A549 (cell line): ENCODE measurements around the gene CNGA1. TPM values are rescaled to one million over a fixed set of nuclear protein-coding genes. Genes with fewer than 3 reads are reported as not detected.

Experiments
- ATAC-seq, 2 experiments: fragments of 200-7000 bp in 1 of 2; fragments of >200 bp in 1 of 2; cut with Nextera tagmentation in 1 of 2; cut with Tn5 transposase in 1 of 2; 3 replicates each; pipeline versions ENCODE4 v1.8.0 to v1.9.1; 2018 to 2020; ENCODE audit warnings: mild to moderate bottlenecking in 1 of 2, moderate library complexity in 1 of 2
- CTCF ChIA-PET: fragments of 300-600 bp; sonication (Branson Sonifier 250); formaldehyde crosslinking; extraction: SDS; loops from one replicate; lab custom pipeline; 2021; ENCODE audit warnings: antibody characterized with exemption, inconsistent platforms; lab: Yijun Ruan, JAX
- POLR2A ChIA-PET: fragments of 350-600 bp; formaldehyde crosslinking; extraction: SDS; loops from one replicate; lab custom pipeline; 2021; ENCODE audit warnings: antibody characterized with exemption, inconsistent platforms; lab: Yijun Ruan, JAX
- DNase-seq, 2 experiments: peaks; one replicate each; pipeline versions ENCODE4 v3.0.0 to v3.0.0-alpha.2; 2011 to 2016; ENCODE audit warnings: low read depth in 1 of 2, low spot score in 1 of 2
- FAIRE-seq: peaks from 2 replicates; lab custom pipeline; 2011; peaks lifted over from hg19 to GRCh38; lab: Jason Lieb, UNC
- H3K27ac ChIP-seq, 2 experiments: fragments of >200 bp; sonication (Bioruptor Twin); formaldehyde crosslinking; 3 replicates each; pipeline ENCODE4 v1.5.1; 2016 to 2017
- H3K4me1 ChIP-seq: fragments of >200 bp; sonication (Bioruptor Twin); formaldehyde crosslinking; 3 replicates; pipeline ENCODE4 v1.6.1; 2016
- H3K4me2 ChIP-seq: fragments of >200 bp; sonication (Bioruptor Twin); formaldehyde crosslinking; 3 replicates; pipeline ENCODE4 v1.6.1; 2016
- H3K4me3 ChIP-seq: fragments of >200 bp; sonication (Bioruptor Twin); formaldehyde crosslinking; 3 replicates; pipeline ENCODE4 v1.5.1; 2016
- H3K9me3 ChIP-seq: fragments of >200 bp; sonication (Bioruptor Twin); formaldehyde crosslinking; 3 replicates; pipeline ENCODE4 v1.6.1; 2016
- CBX2 ChIP-seq: fragments of 200-600 bp; sonication (generic); IDR thresholded peaks from 2 replicates; pipeline ENCODE4 v1.6.1; 2016; ENCODE audit warnings: low read depth, mild to moderate bottlenecking, borderline replicate concordance
- CBX8 ChIP-seq: fragments of 200-600 bp; sonication (generic); IDR thresholded peaks from 2 replicates; pipeline ENCODE4 v1.6.1; 2016
- CEBPB ChIP-seq, 2 experiments: fragments of >200 bp in 1 of 2; sonication (Bioruptor Twin) in 1 of 2; formaldehyde crosslinking in 1 of 2; IDR thresholded peaks; 2 replicates each; pipeline ENCODE4 v1.6.1; 2012 to 2016
- EHMT2 ChIP-seq: fragments of 200-600 bp; sonication (generic); IDR thresholded peaks from 2 replicates; pipeline ENCODE4 v1.6.1; 2016; ENCODE audit warnings: antibody characterized with exemption, low read depth, mild to moderate bottlenecking, moderate library complexity
- FOSL2 ChIP-seq, 2 experiments: fragments of 450-650 bp in 1 of 2; fragments of >200 bp in 1 of 2; sonication (Bioruptor Twin) in 1 of 2; formaldehyde crosslinking; IDR thresholded peaks; 2 replicates each; pipeline versions ENCODE4 v1.5.0 to v1.6.1; 2016 to 2020; ENCODE audit warnings: mild to moderate bottlenecking in 1 of 2, moderate library complexity in 1 of 2
- JUN ChIP-seq, 2 experiments: fragments of >200 bp; sonication (Bioruptor Twin); formaldehyde crosslinking; IDR thresholded peaks; 2 replicates in 1 of 2; 3 replicates in 1 of 2; pipeline ENCODE4 v1.6.1; 2016 to 2017
- KDM1A ChIP-seq: fragments of 200-600 bp; sonication (generic); IDR thresholded peaks from 2 replicates; pipeline ENCODE4 v1.6.1; 2016; ENCODE audit warnings: low read depth, mild to moderate bottlenecking
- NPAS2 ChIP-seq: fragments of 250-450 bp; sonication (Bioruptor Pico); IDR thresholded peaks from 2 replicates; pipeline ENCODE4 v1.8.0; 2022; ENCODE audit warnings: mild to moderate bottlenecking, moderate library complexity, borderline replicate concordance
- POLR2A ChIP-seq: IDR thresholded peaks from 2 replicates; pipeline ENCODE4 v1.6.1; 2012; ENCODE audit warnings: mild to moderate bottlenecking, low read length
- RAD21 ChIP-seq, 2 experiments: fragments of >200 bp in 1 of 2; sonication (Bioruptor Twin) in 1 of 2; formaldehyde crosslinking in 1 of 2; IDR thresholded peaks in 1 of 2; conservative IDR thresholded peaks in 1 of 2; 2 replicates in 1 of 2; 3 replicates in 1 of 2; pipeline ENCODE4 v1.6.1; 2012 to 2018; ENCODE audit warnings: inconsistent platforms in 1 of 2
- RFX5 ChIP-seq: fragments of 450-650 bp; IDR thresholded peaks from 2 replicates; pipeline ENCODE4 v1.7.1; 2014; ENCODE audit warnings: antibody characterized with exemption, mild to moderate bottlenecking, moderate library complexity
- RNF2 ChIP-seq: fragments of 200-600 bp; sonication (generic); IDR thresholded peaks from 2 replicates; pipeline ENCODE4 v1.6.1; 2016; ENCODE audit warnings: low read depth, mild to moderate bottlenecking, antibody characterized with exemption, moderate library complexity, borderline replicate concordance
- SMC3 ChIP-seq: fragments of >200 bp; sonication (Bioruptor Twin); formaldehyde crosslinking; IDR thresholded peaks from 3 replicates; pipeline ENCODE4 v1.6.1; 2018; ENCODE audit warnings: inconsistent platforms
- ZFP36 ChIP-seq: fragments of 450-650 bp; IDR thresholded peaks from 2 replicates; pipeline ENCODE4 v1.6.1; 2014; ENCODE audit warnings: borderline replicate concordance; ENCODE audit not compliant: partially characterized antibody
- ZSCAN20 ChIP-seq: fragments of 250-450 bp; sonication (Bioruptor Pico); IDR thresholded peaks from 2 replicates; pipeline ENCODE4 v1.8.0; 2022; ENCODE audit warnings: mild to moderate bottlenecking, moderate library complexity
- WGBS: methylation state at CpG from one replicate; pipeline ENCODE4 v1.1.6; 2017; ENCODE audit errors: missing lambda C conversion rate; 5-methylcytosine and 5-hydroxymethylcytosine counted together
- polyA plus RNA-seq, 4 experiments: library from polyadenylated mRNA; depleted of rRNA in 3 of 4; stranded (reverse); fragments of >200 nt; fragmentation: RNase III in 1 of 4; extraction: RNeasy Plus Mini Kit Qiagen cat#74134 plus additional on column Dnase treatment in 1 of 4; gene quantifications; 2 replicates in 3 of 4; 3 replicates in 1 of 4; pipeline ENCODE4 v1.2.3, GENCODE V29; 2011 to 2017
- TF ChIP-seq, protein P1 (sequence below): fragments of >200 bp; sonication (Bioruptor Twin); formaldehyde crosslinking; IDR thresholded peaks from 2 replicates; pipeline ENCODE4 v1.6.1; 2016
- TF ChIP-seq, protein P2 (sequence below): IDR thresholded peaks from 2 replicates; pipeline ENCODE4 v1.6.1; 2012; ENCODE audit warnings: low read depth, borderline replicate concordance
- TF ChIP-seq, protein P3 (sequence below): fragments of 250-450 bp; sonication (Bioruptor Pico); IDR thresholded peaks from 2 replicates; pipeline ENCODE4 v1.5.0; 2020; ENCODE audit warnings: low read depth, mild to moderate bottlenecking, moderate library complexity
- TF ChIP-seq, protein P4 (sequence below): fragments of >200 bp; sonication (Bioruptor Twin); formaldehyde crosslinking; IDR thresholded peaks from 3 replicates; pipeline ENCODE4 v1.5.1; 2016

Gene CNGA1
- polyA plus RNA-seq, 2 of the 4 experiments (the other 2 are of a cell fraction), result 0.12 TPM; not detected in 1

DNA sequence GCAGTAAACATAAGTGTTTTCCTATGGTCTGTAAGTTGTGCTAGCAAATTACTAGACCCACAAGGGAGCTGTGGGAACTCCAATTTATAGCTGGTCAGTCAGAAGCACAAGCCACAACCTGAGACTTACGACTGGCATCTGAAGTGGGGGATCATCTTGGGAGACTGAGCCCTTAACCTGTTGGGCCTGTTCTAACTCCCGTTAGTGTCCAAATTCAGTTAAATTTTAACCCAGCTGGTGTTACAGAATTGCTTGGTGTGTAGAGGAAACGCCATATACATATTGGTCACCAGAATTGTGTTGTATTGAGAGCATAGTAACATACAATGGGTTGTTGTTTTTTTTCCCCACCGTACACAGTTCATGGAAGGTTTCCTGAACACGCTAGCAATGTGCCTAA, 77.0 kb downstream of the CNGA1 start:
- DNase-seq (no peak), ATAC-seq (no peak), FAIRE-seq (no peak)
- POLR2A ChIA-PET, result no interaction called here
- H3K4me1 ChIP-seq, result no peaks in the 10 kb centered on the region
- TF ChIP-seq, protein P1, sequence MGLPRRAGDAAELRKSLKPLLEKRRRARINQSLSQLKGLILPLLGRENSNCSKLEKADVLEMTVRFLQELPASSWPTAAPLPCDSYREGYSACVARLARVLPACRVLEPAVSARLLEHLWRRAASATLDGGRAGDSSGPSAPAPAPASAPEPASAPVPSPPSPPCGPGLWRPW, result no peak
- TF ChIP-seq KDM1A, result no peak
- no peak for TF ChIP-seq CBX2
- no peak for TF ChIP-seq EHMT2
- TF ChIP-seq CBX8, result no peak
- no peak for TF ChIP-seq ZFP36
- no peak for TF ChIP-seq RFX5
- no peak for TF ChIP-seq ZSCAN20 (CRISPR knock-in tag)
- TF ChIP-seq POLR2A, result no peak
- no peak overlapping the region for H3K4me2 ChIP-seq
- no peaks in the 10 kb centered on the region for H3K9me3 ChIP-seq
- WGBS, result 32% methylated on average over 5 of the region's 5 CpGs
- no peak overlapping the region for H3K4me3 ChIP-seq
- H3K27ac ChIP-seq, result no peak overlapping the region
- CTCF ChIA-PET, result no interaction called here

DNA sequence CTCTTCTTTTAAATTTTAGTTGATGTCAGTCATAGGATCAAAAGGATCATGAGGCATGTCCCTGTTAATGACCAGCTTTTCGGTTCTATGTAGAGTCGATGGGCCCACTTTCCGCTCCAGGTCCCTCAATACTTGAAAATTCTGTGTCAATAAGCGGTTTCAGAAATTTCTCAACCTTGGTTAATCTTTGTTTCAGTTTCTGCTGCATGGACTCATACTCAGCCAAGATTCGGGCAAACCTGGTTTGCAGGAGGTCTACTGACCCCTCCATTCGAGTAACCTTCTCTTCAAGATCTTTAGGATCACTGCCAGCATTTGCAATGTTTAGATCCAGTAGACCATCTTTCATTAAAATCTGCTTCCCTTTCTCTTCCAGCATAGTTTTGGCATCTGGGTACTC, 80.1 kb downstream of the CNGA1 start:
- ATAC-seq (no peak), FAIRE-seq (no peak), DNase-seq (no peak)
- no peaks in the 10 kb centered on the region for H3K9me3 ChIP-seq
- POLR2A ChIA-PET, result interaction anchor here (0.6 kb wide), 1 partner anchor 34 kb away, joined by 3 read pairs; no protein-coding TSS in a partner anchor
- no peak overlapping the region for H3K4me2 ChIP-seq
- H3K4me3 ChIP-seq, result no peak overlapping the region
- CTCF ChIA-PET, result interaction anchor here (1.1 kb wide), 1 partner anchor 100 kb away, joined by 3 read pairs; no protein-coding TSS in a partner anchor
- H3K4me1 ChIP-seq, result no peaks in the 10 kb centered on the region
- no peak overlapping the region for H3K27ac ChIP-seq
- TF ChIP-seq SMC3 (no peak), JUN (IDR thresholded peaks at IDR 0.05) (no peak), CBX2 (no peak), RNF2 (no peak), CBX8 (no peak), NPAS2 (CRISPR knock-in tag) (no peak), FOSL2 (IDR thresholded peaks at IDR 0.05) (no peak), FOSL2 (CRISPR knock-in tag; IDR thresholded peaks at IDR 0.05) (no peak), KDM1A (no peak)
- TF ChIP-seq, protein P2, sequence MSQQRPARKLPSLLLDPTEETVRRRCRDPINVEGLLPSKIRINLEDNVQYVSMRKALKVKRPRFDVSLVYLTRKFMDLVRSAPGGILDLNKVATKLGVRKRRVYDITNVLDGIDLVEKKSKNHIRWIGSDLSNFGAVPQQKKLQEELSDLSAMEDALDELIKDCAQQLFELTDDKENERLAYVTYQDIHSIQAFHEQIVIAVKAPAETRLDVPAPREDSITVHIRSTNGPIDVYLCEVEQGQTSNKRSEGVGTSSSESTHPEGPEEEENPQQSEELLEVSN, result no peak
- TF ChIP-seq, protein P3, sequence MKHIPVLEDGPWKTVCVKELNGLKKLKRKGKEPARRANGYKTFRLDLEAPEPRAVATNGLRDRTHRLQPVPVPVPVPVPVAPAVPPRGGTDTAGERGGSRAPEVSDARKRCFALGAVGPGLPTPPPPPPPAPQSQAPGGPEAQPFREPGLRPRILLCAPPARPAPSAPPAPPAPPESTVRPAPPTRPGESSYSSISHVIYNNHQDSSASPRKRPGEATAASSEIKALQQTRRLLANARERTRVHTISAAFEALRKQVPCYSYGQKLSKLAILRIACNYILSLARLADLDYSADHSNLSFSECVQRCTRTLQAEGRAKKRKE (CRISPR knock-in tag), result no peak
- WGBS, result 41% methylated on average over 6 of the region's 6 CpGs

DNA sequence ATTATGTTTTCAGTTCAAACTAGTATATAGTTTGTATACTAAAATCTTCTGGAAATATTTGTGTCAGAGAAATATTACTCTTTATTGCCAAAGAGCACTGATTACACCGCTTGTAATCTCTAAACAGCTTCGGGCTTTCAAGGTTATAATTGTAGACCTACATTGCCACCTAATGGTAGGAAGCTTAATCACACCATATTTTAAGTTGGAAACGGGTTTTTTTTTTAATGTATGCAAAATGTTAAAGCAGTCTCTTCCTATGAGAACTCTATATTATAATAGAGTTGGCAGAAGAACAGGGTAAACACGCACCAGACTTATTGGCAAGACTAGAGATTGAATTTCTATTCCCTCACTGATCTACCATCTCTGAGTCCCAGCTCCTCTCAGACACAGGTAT, 82.6 kb downstream of the CNGA1 start:
- TF ChIP-seq SMC3 (peak; percentile 27; the same call in 1 of the 3 replicates), CEBPB (IDR thresholded peaks at IDR 0.05) (no peak), RAD21 (conservative IDR thresholded peaks at IDR 0.05 in 1 of 2, IDR thresholded peaks at IDR 0.05 in 1 of 2) (peak; percentile 56 to 68)
- TF ChIP-seq, protein P1, result no peak
- TF ChIP-seq, protein P4, sequence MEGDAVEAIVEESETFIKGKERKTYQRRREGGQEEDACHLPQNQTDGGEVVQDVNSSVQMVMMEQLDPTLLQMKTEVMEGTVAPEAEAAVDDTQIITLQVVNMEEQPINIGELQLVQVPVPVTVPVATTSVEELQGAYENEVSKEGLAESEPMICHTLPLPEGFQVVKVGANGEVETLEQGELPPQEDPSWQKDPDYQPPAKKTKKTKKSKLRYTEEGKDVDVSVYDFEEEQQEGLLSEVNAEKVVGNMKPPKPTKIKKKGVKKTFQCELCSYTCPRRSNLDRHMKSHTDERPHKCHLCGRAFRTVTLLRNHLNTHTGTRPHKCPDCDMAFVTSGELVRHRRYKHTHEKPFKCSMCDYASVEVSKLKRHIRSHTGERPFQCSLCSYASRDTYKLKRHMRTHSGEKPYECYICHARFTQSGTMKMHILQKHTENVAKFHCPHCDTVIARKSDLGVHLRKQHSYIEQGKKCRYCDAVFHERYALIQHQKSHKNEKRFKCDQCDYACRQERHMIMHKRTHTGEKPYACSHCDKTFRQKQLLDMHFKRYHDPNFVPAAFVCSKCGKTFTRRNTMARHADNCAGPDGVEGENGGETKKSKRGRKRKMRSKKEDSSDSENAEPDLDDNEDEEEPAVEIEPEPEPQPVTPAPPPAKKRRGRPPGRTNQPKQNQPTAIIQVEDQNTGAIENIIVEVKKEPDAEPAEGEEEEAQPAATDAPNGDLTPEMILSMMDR, result peak; percentile 57
- FAIRE-seq (peak; percentile 61), ATAC-seq (no peak; a peak in 1 of 6 replicates), DNase-seq (peak; percentile 5 to 28)
- WGBS, result 0% methylated on average over 4 of the region's 4 CpGs
- Histone ChIP-seq H3K4me3 (no peak overlapping the region), H3K9me3 (no peaks in the 10 kb centered on the region), H3K4me1 (no peaks in the 10 kb centered on the region), H3K4me2 (no peak overlapping the region), H3K27ac (no peak overlapping the region)
- ChIA-PET POLR2A (interaction anchor here (1.1 kb wide), 1 partner anchor 20 kb away, joined by 3 read pairs; the partner anchor contains the start of gene NFXL1), CTCF (interaction anchor here (0.6 to 3.7 kb wide), 18 partner anchors 8 to 1089 kb away, joined by 3 to 14 read pairs (median 4); no protein-coding TSS in a partner anchor)
